CD4-positive, alpha-beta memory T cell (primary cell): ENCODE data around the gene PDE6B. TPM values are rescaled to one million over a fixed set of nuclear protein-coding genes. Genes with fewer than 3 reads are reported as not detected.

Source experiments
- CTCF ChIA-PET: fragments of 350-600 bp; sonication (Branson Sonifier 250); formaldehyde crosslinking; loops from one replicate; lab custom pipeline; 2021; ENCODE audit warnings: inconsistent platforms; ENCODE audit not compliant: partially characterized antibody; lab: Charles Lee
- POLR2A ChIA-PET: fragments of 350-600 bp; sonication (Branson Sonifier 250); formaldehyde crosslinking; loops from one replicate; lab custom pipeline; 2021; ENCODE audit not compliant: partially characterized antibody; lab: Charles Lee
- DNase-seq, 5 donors: peaks; one replicate each; pipeline versions ENCODE4 v3.0.0 to v3.0.0-alpha.2; 2020 to 2022; ENCODE audit warnings: mixed read lengths in 1 of 5
- H3K27ac ChIP-seq: one replicate; pipeline ENCODE4 v1.7.0; 2013; ENCODE audit warnings: low read depth, low read length
- H3K27me3 ChIP-seq: 2 replicates; pipeline ENCODE4 v1.7.0; 2013; ENCODE audit warnings: mild to moderate bottlenecking, low read length, moderate library complexity; ENCODE audit not compliant: insufficient read depth
- H3K36me3 ChIP-seq: 2 replicates; pipeline ENCODE4 v1.7.0; 2013; ENCODE audit warnings: mild to moderate bottlenecking, low read length, moderate library complexity; ENCODE audit not compliant: insufficient read depth
- H3K4me1 ChIP-seq: 2 replicates; pipeline ENCODE4 v1.7.0; 2013; ENCODE audit warnings: mild to moderate bottlenecking, low read length, moderate library complexity; ENCODE audit not compliant: insufficient read depth
- H3K4me3 ChIP-seq, 2 donors: one replicate each; pipeline ENCODE4 v1.7.0; 2013; ENCODE audit warnings: low read length in 2 of 2, mild to moderate bottlenecking in 1 of 2
- H3K9me3 ChIP-seq, 2 donors: one replicate each; pipeline ENCODE4 v1.7.0; 2013; ENCODE audit warnings: low read length in 2 of 2, control low read depth in 1 of 2; ENCODE audit not compliant: control insufficient read depth in 1 of 2
- H3K27ac Mint-ChIP-seq, 7 donors: one replicate each; pipeline ENCODE4 v1.8.0; 2020 to 2021; ENCODE audit warnings: mixed read lengths in 7 of 7, mild to moderate bottlenecking in 6 of 7, inconsistent platforms in 3 of 7, moderate library complexity in 3 of 7
- H3K27me3 Mint-ChIP-seq, 2 donors: one replicate each; pipeline ENCODE4 v1.8.0; 2020 to 2021; ENCODE audit warnings: mixed read lengths in 2 of 2
- H3K36me3 Mint-ChIP-seq, 2 donors: one replicate each; pipeline ENCODE4 v1.8.0; 2020 to 2021; ENCODE audit warnings: mixed read lengths in 2 of 2, inconsistent platforms in 1 of 2, mild to moderate bottlenecking in 1 of 2
- H3K4me1 Mint-ChIP-seq, 4 donors: one replicate each; pipeline ENCODE4 v1.8.0; 2020 to 2021; ENCODE audit warnings: mixed read lengths in 4 of 4, mild to moderate bottlenecking in 1 of 4
- H3K4me3 Mint-ChIP-seq, 8 donors: one replicate each; pipeline ENCODE4 v1.8.0; 2020 to 2021; ENCODE audit warnings: mixed read lengths in 8 of 8, mild to moderate bottlenecking in 7 of 8, moderate library complexity in 6 of 8, inconsistent platforms in 3 of 8
- H3K9me3 Mint-ChIP-seq, 8 donors: one replicate each; pipeline ENCODE4 v1.8.0; 2020 to 2021; ENCODE audit warnings: mixed read lengths in 8 of 8, mild to moderate bottlenecking in 5 of 8, inconsistent platforms in 3 of 8, moderate library complexity in 1 of 8
- intact Hi-C: fragments of 100-400 bp; cut with micrococcal nuclease; formaldehyde crosslinking; loops from one replicate; pipeline ENCODE4 v1.15.1; 2023
- polyA plus RNA-seq, 2 donors: library from polyadenylated mRNA; unstranded; fragments of 300-500 nt; fragmentation: Illumina TruSeq; gene quantifications; one replicate each; pipeline ENCODE4 v1.2.3, GENCODE V29; 2021
- total RNA-seq, 2 experiments: library from RNA; stranded (reverse); gene quantifications; one replicate each; pipeline ENCODE4 v1.2.3, GENCODE V29; 2021

PDE6B gene
- total and polyA plus RNA-seq, 4 experiments from 2014 or later, result 15.3 to 17.6 (median 15.7) TPM

DNA sequence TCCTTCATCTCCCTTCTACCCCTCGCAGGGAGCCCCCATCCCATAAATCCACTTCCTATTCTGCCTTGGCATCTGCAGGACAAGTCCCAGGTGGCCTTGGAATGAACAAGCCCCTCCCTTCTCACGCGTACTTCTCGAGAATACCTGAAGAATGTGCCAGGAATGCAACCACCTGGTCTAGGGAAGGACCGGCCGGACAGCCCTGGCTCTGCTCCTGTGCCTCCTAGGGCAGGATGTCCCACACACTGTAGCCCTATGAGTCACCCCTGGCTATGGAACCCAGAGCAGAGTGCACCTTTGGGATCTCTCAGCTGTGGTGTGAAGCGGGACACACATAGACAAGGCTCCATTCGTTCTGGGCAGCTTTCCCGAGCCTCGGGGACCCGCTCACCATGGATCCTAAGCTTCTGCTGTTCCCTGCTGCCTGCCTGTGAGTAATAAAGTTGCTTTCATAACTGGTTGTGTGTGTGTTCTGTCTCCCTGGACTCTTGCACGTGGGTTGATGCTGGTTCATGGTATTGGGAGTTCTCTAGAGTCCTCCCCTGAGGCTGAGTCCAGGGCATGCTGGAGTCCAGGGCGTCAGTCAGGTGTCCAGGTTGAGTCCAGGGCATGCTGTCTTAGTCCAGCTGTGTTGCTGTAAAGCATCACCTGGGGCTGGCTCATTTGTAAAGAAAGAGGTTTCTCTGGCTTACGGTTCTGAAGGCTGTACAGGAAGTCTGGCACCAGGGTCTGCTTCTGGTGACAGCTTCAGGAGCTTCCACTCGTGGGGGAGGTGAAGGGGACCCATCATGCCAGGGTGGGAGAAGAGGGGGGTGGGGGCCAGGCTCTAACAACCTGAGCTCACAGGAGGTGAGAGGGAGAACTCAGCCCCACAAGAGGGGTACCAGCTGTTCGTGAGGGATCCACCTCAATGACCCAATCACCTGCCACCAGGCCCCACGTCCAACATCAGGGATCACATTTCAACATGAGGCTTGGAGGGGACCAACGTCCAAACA is 7.4 kb upstream of the PDE6B start:
- H3K4me3 Mint-ChIP-seq, result no peak overlapping the region
- intact Hi-C loops, result no loop called here
- Histone ChIP-seq H3K36me3 (no peaks in the 10 kb centered on the region), H3K27me3 (no peaks in the 10 kb centered on the region), H3K27ac (no peak overlapping the region), H3K4me3 (no peak overlapping the region), H3K4me1 (no peaks in the 10 kb centered on the region), H3K9me3 (no peaks in the 10 kb centered on the region)
- peak overlapping the region in 1 of 7 donors; percentile 48 for H3K27ac Mint-ChIP-seq
- ChIA-PET CTCF (no interaction called here), POLR2A (no interaction called here)
- H3K9me3 Mint-ChIP-seq, result peaks cover 0 to 2% (median 0%) of the 10 kb centered on the region in 8 donors
- DNase-seq, result no peak
- H3K4me1 Mint-ChIP-seq, result peaks cover 0 to 3% (median under 1%) of the 10 kb centered on the region in 4 donors
- peaks cover 19 to 20% of the 10 kb centered on the region in 2 donors for H3K27me3 Mint-ChIP-seq
- H3K36me3 Mint-ChIP-seq, result no peaks in the 10 kb centered on the region

DNA sequence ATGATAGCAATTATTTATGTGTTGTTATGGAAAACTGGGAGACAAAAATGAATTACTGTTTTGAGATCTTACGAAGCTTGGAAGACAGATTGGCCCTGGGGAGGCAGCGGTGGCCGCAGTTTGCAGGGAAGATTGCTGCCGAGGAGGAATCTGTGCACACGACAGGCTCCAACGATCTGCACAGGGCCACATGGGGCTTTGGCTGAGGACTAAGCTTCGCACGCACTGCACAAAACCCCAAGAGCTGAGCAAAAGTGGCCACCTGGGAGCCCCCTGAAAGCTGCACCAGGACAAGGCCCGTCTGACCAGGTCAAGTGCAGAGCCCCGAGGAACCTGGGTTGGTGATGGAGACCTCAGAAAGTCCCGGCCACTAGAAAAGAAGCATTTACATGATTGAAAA is 5.2 kb upstream of the PDE6B start:
- H3K4me1 ChIP-seq, result no peaks in the 10 kb centered on the region
- ChIA-PET CTCF (no interaction called here), POLR2A (no interaction called here)
- Mint-ChIP-seq H3K9me3 (peaks cover 0 to 2% (median 0%) of the 10 kb centered on the region in 8 donors), H3K27me3 (peaks cover 13 to 17% of the 10 kb centered on the region in 2 donors), H3K36me3 (no peaks in the 10 kb centered on the region), H3K4me3 (no peak overlapping the region), H3K27ac (no peak overlapping the region), H3K4me1 (peaks cover 0 to 2% (median 0%) of the 10 kb centered on the region in 4 donors)
- intact Hi-C loops, result no loop called here
- H3K36me3 ChIP-seq, result no peaks in the 10 kb centered on the region
- no peak for DNase-seq
- no peak overlapping the region for H3K27ac ChIP-seq
- H3K4me3 ChIP-seq, result no peak overlapping the region
- no peaks in the 10 kb centered on the region for H3K9me3 ChIP-seq
- H3K27me3 ChIP-seq, result no peaks in the 10 kb centered on the region

- Histone ChIP-seq H3K27me3 (no peaks in the 10 kb centered on the region), H3K4me3 (no peak overlapping the region), H3K9me3 (no peaks in the 10 kb centered on the region), H3K27ac (no peak overlapping the region), H3K4me1 (no peaks in the 10 kb centered on the region), H3K36me3 (no peaks in the 10 kb centered on the region)
- peaks cover 0 to 2% (median 0%) of the 10 kb centered on the region in 8 donors for H3K9me3 Mint-ChIP-seq
- CTCF ChIA-PET, result no interaction called here
- H3K4me1 Mint-ChIP-seq, result peaks cover 0 to 2% (median 0%) of the 10 kb centered on the region in 4 donors
- DNase-seq, result no peak
- H3K4me3 Mint-ChIP-seq, result no peak overlapping the region
- no peaks in the 10 kb centered on the region for H3K36me3 Mint-ChIP-seq
- peaks cover 12 to 17% of the 10 kb centered on the region in 2 donors for H3K27me3 Mint-ChIP-seq
- no peak overlapping the region for H3K27ac Mint-ChIP-seq
- POLR2A ChIA-PET, result no interaction called here
- intact Hi-C loops, result no loop called here
Measured at GRCh38 chr4:620851-621261, 4.5 kb upstream of the PDE6B start.

DNA sequence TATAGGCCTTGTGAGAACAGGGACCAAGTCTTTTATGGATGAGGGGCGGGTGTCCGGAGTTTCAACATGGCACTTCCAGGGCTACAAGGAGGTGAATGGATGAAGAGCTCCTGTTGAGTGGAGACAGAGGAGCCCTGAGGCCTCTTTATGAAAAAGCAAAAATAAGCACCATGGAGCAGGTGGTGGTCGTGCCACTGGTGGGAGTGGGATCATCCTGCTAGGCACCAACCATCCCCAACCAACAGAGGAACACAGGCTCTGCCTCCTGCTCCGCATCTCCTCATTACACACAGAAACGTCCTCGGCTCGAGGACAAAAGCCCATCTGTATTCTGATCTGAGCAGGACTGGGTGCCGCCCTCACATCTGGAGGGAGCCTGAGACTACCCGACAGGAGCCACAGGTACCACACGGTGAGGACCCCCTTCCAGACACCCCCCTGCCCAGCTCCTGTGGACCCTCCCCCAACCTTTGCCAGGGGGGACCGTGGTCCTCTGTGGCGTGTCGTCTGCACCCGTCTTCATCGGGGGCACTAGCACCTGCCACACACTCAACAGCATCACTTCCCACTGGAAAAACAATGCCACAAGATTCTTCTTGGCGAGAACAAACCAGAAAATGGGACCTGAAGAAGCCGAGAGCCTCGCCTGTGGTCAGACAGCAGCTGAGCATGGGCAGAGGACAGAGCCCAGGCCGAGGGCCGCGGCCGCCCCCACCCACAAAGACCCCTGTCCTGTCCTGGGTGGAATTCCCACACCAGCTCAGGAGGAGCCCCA is 3.9 kb upstream of the PDE6B start:
- H3K36me3 ChIP-seq, result no peaks in the 10 kb centered on the region
- H3K36me3 Mint-ChIP-seq, result no peaks in the 10 kb centered on the region
- H3K9me3 Mint-ChIP-seq, result peaks cover 0 to 2% (median 0%) of the 10 kb centered on the region in 8 donors
- no peak for DNase-seq
- H3K4me3 Mint-ChIP-seq, result no peak overlapping the region
- H3K9me3 ChIP-seq, result no peaks in the 10 kb centered on the region
- H3K4me3 ChIP-seq, result no peak overlapping the region
- H3K4me1 Mint-ChIP-seq, result no peaks in the 10 kb centered on the region
- no peaks in the 10 kb centered on the region for H3K4me1 ChIP-seq
- CTCF ChIA-PET, result no interaction called here
- H3K27me3 Mint-ChIP-seq, result peaks cover 12% of the 10 kb centered on the region in 2 donors
- POLR2A ChIA-PET, result no interaction called here
- no peak overlapping the region for H3K27ac ChIP-seq
- no peak overlapping the region for H3K27ac Mint-ChIP-seq
- H3K27me3 ChIP-seq, result no peaks in the 10 kb centered on the region
- intact Hi-C loops, result no loop called here

- intact Hi-C loops, result no loop called here
- no peak overlapping the region for H3K27ac ChIP-seq
- H3K27ac Mint-ChIP-seq, result no peak overlapping the region
- H3K4me1 ChIP-seq, result no peaks in the 10 kb centered on the region
- ChIA-PET CTCF (no interaction called here), POLR2A (no interaction called here)
- H3K4me3 Mint-ChIP-seq, result no peak overlapping the region
- DNase-seq, result no peak
- no peaks in the 10 kb centered on the region for H3K9me3 ChIP-seq
- H3K4me3 ChIP-seq, result no peak overlapping the region
- peaks cover 12% of the 10 kb centered on the region in 2 donors for H3K27me3 Mint-ChIP-seq
- H3K9me3 Mint-ChIP-seq, result peaks cover 0 to 2% (median 0%) of the 10 kb centered on the region in 8 donors
- H3K4me1 Mint-ChIP-seq, result no peaks in the 10 kb centered on the region
- no peaks in the 10 kb centered on the region for H3K36me3 Mint-ChIP-seq
- no peaks in the 10 kb centered on the region for H3K36me3 ChIP-seq
- H3K27me3 ChIP-seq, result no peaks in the 10 kb centered on the region
Measured at GRCh38 chr4:622071-622995, 3.0 kb upstream of the PDE6B start.

- H3K4me1 ChIP-seq, result no peaks in the 10 kb centered on the region
- intact Hi-C loops, result no loop called here
- Mint-ChIP-seq H3K4me3 (no peak overlapping the region), H3K4me1 (no peaks in the 10 kb centered on the region), H3K36me3 (no peaks in the 10 kb centered on the region), H3K9me3 (peaks cover 0 to 2% (median 0%) of the 10 kb centered on the region in 8 donors), H3K27me3 (peaks cover 9% of the 10 kb centered on the region in 2 donors), H3K27ac (no peak overlapping the region)
- H3K4me3 ChIP-seq, result no peak overlapping the region
- no peaks in the 10 kb centered on the region for H3K36me3 ChIP-seq
- ChIA-PET POLR2A (no interaction called here), CTCF (no interaction called here)
- H3K27me3 ChIP-seq, result no peaks in the 10 kb centered on the region
- no peak for DNase-seq
- no peaks in the 10 kb centered on the region for H3K9me3 ChIP-seq
- no peak overlapping the region for H3K27ac ChIP-seq
Measured at GRCh38 chr4:622996-623913, 2.1 kb upstream of the PDE6B start.
